Measurements from ENCODE around the gene LHX6. TPM values are rescaled to one million over a fixed set of nuclear protein-coding genes. Genes with fewer than 3 reads are reported as not detected.

The LHX6 gene
- total and polyA plus RNA-seq, 2 experiments from 2014 or later, result 1.0 to 1.2 TPM

DNA sequence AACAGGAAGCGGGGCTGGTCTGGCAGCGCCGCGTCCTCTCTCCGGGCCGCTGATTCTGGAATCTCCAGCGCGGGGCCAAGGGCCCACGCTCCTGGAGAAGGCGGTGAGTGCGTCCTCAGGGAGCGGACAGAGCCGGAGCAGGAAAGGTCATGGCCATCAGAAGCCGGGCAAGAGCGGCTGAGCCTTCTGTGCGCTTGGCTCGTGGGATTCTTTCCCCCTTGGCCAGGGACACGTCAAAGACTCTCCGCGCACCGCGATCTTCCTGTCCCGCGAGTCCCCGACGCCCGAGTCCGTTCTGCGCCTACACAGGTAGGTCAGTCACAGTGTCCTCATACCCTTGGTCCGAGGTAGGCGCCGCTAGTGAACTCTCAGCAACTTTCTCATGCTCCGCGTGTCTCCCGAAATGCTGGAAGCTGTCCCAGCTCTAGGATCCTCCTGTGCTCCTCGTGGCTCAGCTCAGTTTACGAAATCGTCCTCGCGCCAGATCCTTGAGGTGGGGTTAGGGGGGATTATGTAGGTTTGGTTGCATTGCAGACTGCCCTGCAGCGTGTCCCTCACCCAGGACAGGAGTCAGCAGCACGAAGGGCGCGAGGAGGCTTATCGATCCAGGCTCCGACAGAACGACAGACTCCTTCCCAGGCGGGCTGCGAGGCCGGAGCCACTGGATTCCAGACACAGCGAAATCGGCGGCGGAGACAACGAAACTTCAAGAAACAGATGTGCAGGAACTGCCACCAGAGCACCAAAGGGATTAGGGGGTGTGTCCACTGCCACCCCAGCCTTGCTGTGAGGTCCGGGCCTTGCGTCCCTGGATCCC is 8.7 kb downstream of the LHX6 start (continued):
- TF ChIP-seq, protein P1, sequence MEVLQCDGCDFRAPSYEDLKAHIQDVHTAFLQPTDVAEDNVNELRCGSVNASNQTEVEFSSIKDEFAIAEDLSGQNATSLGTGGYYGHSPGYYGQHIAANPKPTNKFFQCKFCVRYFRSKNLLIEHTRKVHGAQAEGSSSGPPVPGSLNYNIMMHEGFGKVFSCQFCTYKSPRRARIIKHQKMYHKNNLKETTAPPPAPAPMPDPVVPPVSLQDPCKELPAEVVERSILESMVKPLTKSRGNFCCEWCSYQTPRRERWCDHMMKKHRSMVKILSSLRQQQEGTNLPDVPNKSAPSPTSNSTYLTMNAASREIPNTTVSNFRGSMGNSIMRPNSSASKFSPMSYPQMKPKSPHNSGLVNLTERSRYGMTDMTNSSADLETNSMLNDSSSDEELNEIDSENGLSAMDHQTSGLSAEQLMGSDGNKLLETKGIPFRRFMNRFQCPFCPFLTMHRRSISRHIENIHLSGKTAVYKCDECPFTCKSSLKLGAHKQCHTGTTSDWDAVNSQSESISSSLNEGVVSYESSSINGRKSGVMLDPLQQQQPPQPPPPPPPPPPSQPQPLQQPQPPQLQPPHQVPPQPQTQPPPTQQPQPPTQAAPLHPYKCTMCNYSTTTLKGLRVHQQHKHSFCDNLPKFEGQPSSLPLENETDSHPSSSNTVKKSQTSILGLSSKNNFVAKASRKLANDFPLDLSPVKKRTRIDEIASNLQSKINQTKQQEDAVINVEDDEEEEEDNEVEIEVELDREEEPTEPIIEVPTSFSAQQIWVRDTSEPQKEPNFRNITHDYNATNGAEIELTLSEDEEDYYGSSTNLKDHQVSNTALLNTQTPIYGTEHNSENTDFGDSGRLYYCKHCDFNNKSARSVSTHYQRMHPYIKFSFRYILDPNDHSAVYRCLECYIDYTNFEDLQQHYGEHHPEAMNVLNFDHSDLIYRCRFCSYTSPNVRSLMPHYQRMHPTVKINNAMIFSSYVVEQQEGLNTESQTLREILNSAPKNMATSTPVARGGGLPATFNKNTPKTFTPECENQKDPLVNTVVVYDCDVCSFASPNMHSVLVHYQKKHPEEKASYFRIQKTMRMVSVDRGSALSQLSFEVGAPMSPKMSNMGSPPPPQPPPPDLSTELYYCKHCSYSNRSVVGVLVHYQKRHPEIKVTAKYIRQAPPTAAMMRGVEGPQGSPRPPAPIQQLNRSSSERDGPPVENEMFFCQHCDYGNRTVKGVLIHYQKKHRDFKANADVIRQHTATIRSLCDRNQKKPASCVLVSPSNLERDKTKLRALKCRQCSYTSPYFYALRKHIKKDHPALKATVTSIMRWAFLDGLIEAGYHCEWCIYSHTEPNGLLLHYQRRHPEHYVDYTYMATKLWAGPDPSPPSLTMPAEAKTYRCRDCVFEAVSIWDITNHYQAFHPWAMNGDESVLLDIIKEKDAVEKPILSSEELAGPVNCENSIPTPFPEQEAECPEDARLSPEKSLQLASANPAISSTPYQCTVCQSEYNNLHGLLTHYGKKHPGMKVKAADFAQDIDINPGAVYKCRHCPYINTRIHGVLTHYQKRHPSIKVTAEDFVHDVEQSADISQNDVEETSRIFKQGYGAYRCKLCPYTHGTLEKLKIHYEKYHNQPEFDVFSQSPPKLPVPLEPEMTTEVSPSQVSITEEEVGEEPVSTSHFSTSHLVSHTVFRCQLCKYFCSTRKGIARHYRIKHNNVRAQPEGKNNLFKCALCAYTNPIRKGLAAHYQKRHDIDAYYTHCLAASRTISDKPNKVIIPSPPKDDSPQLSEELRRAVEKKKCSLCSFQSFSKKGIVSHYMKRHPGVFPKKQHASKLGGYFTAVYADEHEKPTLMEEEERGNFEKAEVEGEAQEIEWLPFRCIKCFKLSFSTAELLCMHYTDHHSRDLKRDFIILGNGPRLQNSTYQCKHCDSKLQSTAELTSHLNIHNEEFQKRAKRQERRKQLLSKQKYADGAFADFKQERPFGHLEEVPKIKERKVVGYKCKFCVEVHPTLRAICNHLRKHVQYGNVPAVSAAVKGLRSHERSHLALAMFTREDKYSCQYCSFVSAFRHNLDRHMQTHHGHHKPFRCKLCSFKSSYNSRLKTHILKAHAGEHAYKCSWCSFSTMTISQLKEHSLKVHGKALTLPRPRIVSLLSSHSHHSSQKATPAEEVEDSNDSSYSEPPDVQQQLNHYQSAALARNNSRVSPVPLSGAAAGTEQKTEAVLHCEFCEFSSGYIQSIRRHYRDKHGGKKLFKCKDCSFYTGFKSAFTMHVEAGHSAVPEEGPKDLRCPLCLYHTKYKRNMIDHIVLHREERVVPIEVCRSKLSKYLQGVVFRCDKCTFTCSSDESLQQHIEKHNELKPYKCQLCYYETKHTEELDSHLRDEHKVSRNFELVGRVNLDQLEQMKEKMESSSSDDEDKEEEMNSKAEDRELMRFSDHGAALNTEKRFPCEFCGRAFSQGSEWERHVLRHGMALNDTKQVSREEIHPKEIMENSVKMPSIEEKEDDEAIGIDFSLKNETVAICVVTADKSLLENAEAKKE (CRISPR knock-in tag; IDR thresholded peaks at IDR 0.05), result no peak
- TF ChIP-seq NANOG (IDR thresholded peaks at IDR 0.05; ENCODE audit: borderline replicate concordance) (no peak), ZNF114 (CRISPR knock-in tag; IDR thresholded peaks at IDR 0.05) (no peak), EZH2phosphoT487 (IDR thresholded peaks at IDR 0.05; ENCODE audit: unreplicated experiment) (peak; percentile 96), JUNB (IDR thresholded peaks at IDR 0.05; ENCODE audit: unreplicated experiment) (no peak)

DNA sequence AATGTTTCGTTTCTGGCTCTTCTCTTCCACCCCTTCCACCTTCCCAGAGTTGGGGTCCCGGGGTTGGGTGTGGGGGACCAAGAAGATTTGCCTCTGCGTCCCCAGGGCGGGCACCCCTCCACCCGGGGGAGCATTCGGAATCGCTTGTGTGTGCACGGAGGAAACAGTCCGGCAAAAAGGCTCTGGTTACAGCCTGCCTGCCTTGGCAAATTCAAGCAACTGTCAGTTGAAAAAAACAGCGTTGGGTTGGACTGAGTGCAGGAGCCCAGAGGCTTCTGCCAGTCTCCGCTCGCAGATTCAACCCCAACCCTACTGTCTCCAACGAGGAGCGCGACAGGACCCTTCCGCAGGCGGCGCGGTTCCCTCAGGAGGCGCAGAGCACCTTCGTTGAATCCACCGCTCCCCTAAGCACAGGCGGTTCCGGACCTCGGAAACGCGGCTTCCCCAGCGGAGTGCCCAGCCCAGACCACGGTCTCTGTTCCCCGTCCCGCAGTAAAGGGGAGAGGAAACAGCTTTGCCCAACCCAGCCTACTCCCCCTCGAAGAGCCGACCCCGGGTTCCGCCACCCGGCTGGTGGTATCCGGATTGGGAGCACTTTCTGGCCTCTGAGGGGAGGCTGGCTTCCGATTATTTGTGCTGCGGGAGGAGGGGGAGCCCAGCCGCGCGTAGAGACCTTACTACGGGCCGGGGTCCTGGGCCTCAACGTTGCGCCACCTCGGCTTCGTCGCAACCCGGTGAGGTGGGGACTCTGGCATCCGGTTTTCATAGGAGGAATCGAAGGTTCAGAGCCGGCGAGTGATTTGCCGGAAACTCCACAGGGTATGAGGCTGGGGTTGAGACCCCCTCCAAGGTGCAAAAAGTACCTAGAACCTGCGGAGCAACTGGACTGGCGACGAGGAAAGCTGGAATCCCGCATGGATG is 9.6 kb downstream of the LHX6 start:
- Histone ChIP-seq H3K27ac (ENCODE audit: low read depth) (no peak overlapping the region), H3K4me3 (peak overlapping the region; percentile 63), H3F3A (replicated peaks; ENCODE audit: low read depth) (peaks cover 15% of the 10 kb centered on the region), H3K4me1 (ENCODE audit: insufficient read depth) (peaks cover 45% of the 10 kb centered on the region), H3K9me2 (ENCODE audit: insufficient read depth) (peaks cover 3% of the 10 kb centered on the region; the same call in 1 of the 2 replicates), H2AFZ (peak overlapping the region; percentile 97), H3K4me2 (peak overlapping the region; percentile 85), H4K20me1 (replicated peaks; ENCODE audit: insufficient read depth) (peaks cover 10% of the 10 kb centered on the region; the same call in 1 of the 2 replicates), H3K79me2 (replicated peaks; ENCODE audit: insufficient read depth) (no peaks in the 10 kb centered on the region), H3K36me3 (ENCODE audit: insufficient read depth) (no peaks in the 10 kb centered on the region), H3K27me3 (ENCODE audit: insufficient read depth) (peaks cover 100% of the 10 kb centered on the region)
- H3K9me3 Mint-ChIP-seq, result peaks cover 7% of the 10 kb centered on the region
- DNase-seq (ENCODE audit: low spot score) (peak; percentile 69), ATAC-seq (peak; percentile 11)
- H3K27me3 Mint-ChIP-seq (ENCODE audit: insufficient read depth, low read depth, poor library complexity), result peaks cover 100% of the 10 kb centered on the region
- H3K36me3 Mint-ChIP-seq (ENCODE audit: low read depth), result no peaks in the 10 kb centered on the region; the same call in 2 of the 3 replicates
- H3K27ac Mint-ChIP-seq, result no peak overlapping the region
- H3K4me1 Mint-ChIP-seq, result peaks cover 53% of the 10 kb centered on the region
- H3K4me3 Mint-ChIP-seq, result peak overlapping the region; percentile 71
- peak; percentile 72 for TF ChIP-seq EZH2phosphoT487 (IDR thresholded peaks at IDR 0.05; ENCODE audit: unreplicated experiment)
- TF ChIP-seq, protein P2, sequence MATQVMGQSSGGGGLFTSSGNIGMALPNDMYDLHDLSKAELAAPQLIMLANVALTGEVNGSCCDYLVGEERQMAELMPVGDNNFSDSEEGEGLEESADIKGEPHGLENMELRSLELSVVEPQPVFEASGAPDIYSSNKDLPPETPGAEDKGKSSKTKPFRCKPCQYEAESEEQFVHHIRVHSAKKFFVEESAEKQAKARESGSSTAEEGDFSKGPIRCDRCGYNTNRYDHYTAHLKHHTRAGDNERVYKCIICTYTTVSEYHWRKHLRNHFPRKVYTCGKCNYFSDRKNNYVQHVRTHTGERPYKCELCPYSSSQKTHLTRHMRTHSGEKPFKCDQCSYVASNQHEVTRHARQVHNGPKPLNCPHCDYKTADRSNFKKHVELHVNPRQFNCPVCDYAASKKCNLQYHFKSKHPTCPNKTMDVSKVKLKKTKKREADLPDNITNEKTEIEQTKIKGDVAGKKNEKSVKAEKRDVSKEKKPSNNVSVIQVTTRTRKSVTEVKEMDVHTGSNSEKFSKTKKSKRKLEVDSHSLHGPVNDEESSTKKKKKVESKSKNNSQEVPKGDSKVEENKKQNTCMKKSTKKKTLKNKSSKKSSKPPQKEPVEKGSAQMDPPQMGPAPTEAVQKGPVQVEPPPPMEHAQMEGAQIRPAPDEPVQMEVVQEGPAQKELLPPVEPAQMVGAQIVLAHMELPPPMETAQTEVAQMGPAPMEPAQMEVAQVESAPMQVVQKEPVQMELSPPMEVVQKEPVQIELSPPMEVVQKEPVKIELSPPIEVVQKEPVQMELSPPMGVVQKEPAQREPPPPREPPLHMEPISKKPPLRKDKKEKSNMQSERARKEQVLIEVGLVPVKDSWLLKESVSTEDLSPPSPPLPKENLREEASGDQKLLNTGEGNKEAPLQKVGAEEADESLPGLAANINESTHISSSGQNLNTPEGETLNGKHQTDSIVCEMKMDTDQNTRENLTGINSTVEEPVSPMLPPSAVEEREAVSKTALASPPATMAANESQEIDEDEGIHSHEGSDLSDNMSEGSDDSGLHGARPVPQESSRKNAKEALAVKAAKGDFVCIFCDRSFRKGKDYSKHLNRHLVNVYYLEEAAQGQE (IDR thresholded peaks at IDR 0.05; ENCODE audit: unreplicated experiment), result no peak

Measured in GM23338 (cell line).